ENCODE results near the gene BCOR. TPM values are rescaled to one million over a fixed set of nuclear protein-coding genes. Genes with fewer than 3 reads are reported as not detected.

The BCOR gene
- polyA plus RNA-seq, 1 of the 3 experiments (the other 2 are of a cell fraction) = 8.8 TPM

GRCh38 chrX:40039887-40040286 is 57.9 kb downstream of the BCOR start:
- TF ChIP-seq POLR2AphosphoS5 (IDR thresholded peaks at IDR 0.05; ENCODE audit: low read depth, low read length) (no peak), ELF1 (IDR thresholded peaks at IDR 0.05) (no peak)
- Histone ChIP-seq H3K9me2 (no peaks in the 10 kb centered on the region), H3K27ac (ENCODE audit: low read depth in 2 of 2, low read length in 1 of 2) (no peak overlapping the region), H3K9ac (no peak overlapping the region), H3K4me3 (ENCODE audit: low read depth in 2 of 2, low read length in 1 of 2) (no peak overlapping the region), H3K9me3 (no peaks in the 10 kb centered on the region), H3K36me3 (replicated peaks in 1 of 2; ENCODE audit: control insufficient read depth in 1 of 2, insufficient read depth in 2 of 2, low read length in 1 of 2) (no peaks in the 10 kb centered on the region), H3K4me1 (ENCODE audit: control insufficient read depth in 1 of 2, insufficient read depth in 2 of 2, low read depth in 1 of 2, low read length in 1 of 2) (no peaks in the 10 kb centered on the region; a peak in 1 of 4 replicates), H4K20me1 (ENCODE audit: insufficient read depth) (no peaks in the 10 kb centered on the region), H3K79me2 (ENCODE audit: insufficient read depth) (no peaks in the 10 kb centered on the region), H3F3A (replicated peaks; ENCODE audit: insufficient read depth) (no peaks in the 10 kb centered on the region), H3K27me3 (ENCODE audit: insufficient read depth) (no peaks in the 10 kb centered on the region), H3K4me2 (no peak overlapping the region), H2AFZ (ENCODE audit: low read depth) (no peak overlapping the region)
- CTCF ChIA-PET = no interaction called here
- no peak for DNase-seq
- POLR2A ChIA-PET = no interaction called here
- WGBS (ENCODE audit: low lambda C conversion rate) = 49% methylated on average over 8 of the region's 8 CpGs

GRCh38 chrX:40037367-40037766 is 60.4 kb downstream of the BCOR start:
- Histone ChIP-seq H3K27me3 (ENCODE audit: insufficient read depth) (no peaks in the 10 kb centered on the region), H3K27ac (ENCODE audit: low read depth in 2 of 2, low read length in 1 of 2) (no peak overlapping the region), H3K79me2 (ENCODE audit: insufficient read depth) (no peaks in the 10 kb centered on the region), H3F3A (replicated peaks; ENCODE audit: insufficient read depth) (no peaks in the 10 kb centered on the region), H3K9me3 (no peaks in the 10 kb centered on the region), H3K4me3 (ENCODE audit: low read depth in 2 of 2, low read length in 1 of 2) (no peak overlapping the region), H3K9ac (no peak overlapping the region), H2AFZ (ENCODE audit: low read depth) (no peak overlapping the region), H3K4me1 (ENCODE audit: control insufficient read depth in 1 of 2, insufficient read depth in 2 of 2, low read depth in 1 of 2, low read length in 1 of 2) (no peaks in the 10 kb centered on the region; a peak in 1 of 4 replicates), H3K9me2 (no peaks in the 10 kb centered on the region), H3K4me2 (no peak overlapping the region), H4K20me1 (ENCODE audit: insufficient read depth) (no peaks in the 10 kb centered on the region), H3K36me3 (replicated peaks in 1 of 2; ENCODE audit: control insufficient read depth in 1 of 2, insufficient read depth in 2 of 2, low read length in 1 of 2) (no peaks in the 10 kb centered on the region)
- no peak for TF ChIP-seq NRF1 (IDR thresholded peaks at IDR 0.05; ENCODE audit: low read depth, low read length)
- no peak for TF ChIP-seq NFIC (IDR thresholded peaks at IDR 0.05; ENCODE audit: borderline replicate concordance)
- no peak for TF ChIP-seq ZBTB33 (IDR thresholded peaks at IDR 0.05; ENCODE audit: borderline replicate concordance, low read depth)
- no peak for TF ChIP-seq JUND (IDR thresholded peaks at IDR 0.05)
- no peak for TF ChIP-seq USF2 (IDR thresholded peaks at IDR 0.05; ENCODE audit: borderline replicate concordance, low read depth, low read length)
- no peak for TF ChIP-seq CHD2 (IDR thresholded peaks at IDR 0.05; ENCODE audit: low read length, partially characterized antibody)
- TF ChIP-seq POLR2AphosphoS5 (IDR thresholded peaks at IDR 0.05; ENCODE audit: low read depth, low read length) = no peak
- TF ChIP-seq MEF2A (IDR thresholded peaks at IDR 0.05; ENCODE audit: borderline replicate concordance, low read depth) = no peak
- no peak for TF ChIP-seq FOXJ3 (CRISPR knock-in tag; IDR thresholded peaks at IDR 0.05)
- TF ChIP-seq CTCF (IDR thresholded peaks at IDR 0.05) = no peak
- no peak for TF ChIP-seq MAX (IDR thresholded peaks at IDR 0.05; ENCODE audit: low read depth)
- TF ChIP-seq RFX5 (IDR thresholded peaks at IDR 0.05; ENCODE audit: low read length) = no peak
- TF ChIP-seq FOSL2 (IDR thresholded peaks at IDR 0.05; ENCODE audit: borderline replicate concordance, low read depth) = no peak
- TF ChIP-seq MXI1 (IDR thresholded peaks at IDR 0.05; ENCODE audit: low read depth, low read length) = no peak
- POLR2A ChIA-PET = no interaction called here
- no peak for DNase-seq
- CTCF ChIA-PET = no interaction called here
